ENCODE data around the gene RNU5B-1.

Gene RNU5B-1

GRCh38 chr15:65304381-65305149 lies at the start of gene RNU5B-1:
Gene RNU5B-1 (plus strand): TSS chr15:65304677.
- peak; percentile 98 for DNase-seq

GRCh38 chr15:65254758-65255157 lies 49.7 kb upstream of the RNU5B-1 start:
- DNase-seq, result peak; percentile 18

DNA sequence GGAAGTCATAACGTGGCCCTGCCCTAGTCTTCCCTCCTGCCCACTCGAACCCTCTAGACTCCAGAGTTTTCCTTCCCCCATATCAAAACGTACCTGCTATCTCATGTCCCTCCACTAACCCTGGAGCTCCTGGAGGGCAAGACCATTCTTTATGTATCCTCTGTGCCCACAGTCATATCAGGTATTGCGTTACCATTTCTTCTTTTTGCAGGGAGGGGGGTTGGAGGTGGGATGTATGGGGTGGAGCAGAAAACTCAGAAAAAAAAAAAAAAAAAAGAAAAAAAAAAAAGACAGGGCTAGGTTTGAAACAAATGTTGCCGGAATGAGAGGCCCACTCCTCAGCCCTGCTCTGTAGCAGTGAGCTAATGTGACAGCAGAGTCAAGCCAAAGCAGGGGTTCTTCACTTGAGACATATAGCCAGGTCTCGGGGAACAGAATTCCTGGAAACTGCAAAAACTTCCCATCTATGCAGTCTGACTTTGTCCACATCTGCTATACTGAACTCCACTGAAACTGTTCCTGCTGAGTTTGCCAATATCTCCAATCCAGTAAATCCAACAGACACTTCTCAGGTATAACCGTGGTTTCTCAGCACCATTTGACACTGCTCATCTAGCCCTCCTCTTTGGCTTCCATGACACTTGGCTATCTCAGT lies 48.9 kb upstream of the RNU5B-1 start:
- no peak for DNase-seq

DNA sequence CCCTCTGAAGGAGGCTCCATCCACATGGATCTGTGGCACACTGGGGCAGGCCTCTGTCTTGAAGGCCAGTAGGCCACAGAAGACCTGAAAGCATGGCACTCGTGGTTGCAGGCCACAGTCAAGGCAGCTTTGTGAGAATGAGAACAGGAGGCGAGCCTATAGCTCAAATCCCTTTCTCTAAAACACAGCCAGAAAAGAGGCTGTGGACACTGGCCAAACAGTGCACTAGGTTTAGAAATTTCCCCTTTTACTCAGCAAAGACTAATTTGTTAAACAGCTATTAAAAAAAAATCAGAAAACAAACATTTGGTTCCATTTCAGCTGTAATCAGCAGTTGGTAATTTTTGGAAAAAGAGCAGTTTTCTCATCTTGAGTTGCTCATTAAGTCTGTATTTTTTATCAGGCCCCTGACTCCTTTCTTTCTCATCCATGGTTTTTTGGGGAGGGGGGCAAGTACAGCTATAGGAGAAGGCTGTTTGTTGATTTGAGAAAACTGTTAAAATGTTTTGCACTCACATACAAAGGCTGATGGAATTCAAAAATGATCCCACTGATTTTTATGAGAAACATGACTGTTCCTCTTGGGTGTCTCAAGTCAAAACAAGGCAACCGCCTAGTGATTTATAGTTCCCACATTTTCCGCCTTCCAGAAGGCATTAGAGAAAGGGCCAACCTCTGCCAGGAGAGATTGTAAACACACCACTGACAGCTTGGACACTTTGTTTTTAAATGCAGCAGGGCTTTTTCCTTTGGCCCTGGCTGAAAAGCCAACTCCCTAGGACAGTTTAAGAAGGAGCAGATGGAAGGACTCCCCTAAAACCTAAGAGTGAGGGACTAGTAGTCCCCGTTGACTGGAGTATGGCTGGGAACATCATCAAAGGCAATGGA lies 45.9 kb upstream of the RNU5B-1 start:
- no peak for DNase-seq

DNA sequence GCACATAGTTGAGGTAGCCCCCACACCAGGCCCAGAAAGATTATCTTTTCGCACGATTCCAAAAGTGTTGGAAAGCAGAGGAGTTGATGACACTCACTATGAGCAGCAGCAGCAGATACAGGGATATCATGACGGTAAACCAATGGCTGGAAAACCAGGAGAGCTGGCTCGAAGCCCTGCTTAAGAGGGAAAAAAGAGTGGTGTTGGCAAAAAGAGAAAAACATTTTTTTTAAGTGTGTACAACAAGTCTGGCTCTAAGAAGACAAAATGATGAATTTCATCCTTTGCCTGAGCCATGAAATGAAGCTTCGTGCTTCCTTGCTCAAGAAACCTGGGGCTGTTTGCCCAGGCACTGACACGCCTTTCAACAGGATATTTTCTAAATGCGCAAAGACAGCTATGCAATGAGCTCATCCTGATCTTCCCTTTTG lies 45.1 kb upstream of the RNU5B-1 start:
- DNase-seq, result no peak

DNA sequence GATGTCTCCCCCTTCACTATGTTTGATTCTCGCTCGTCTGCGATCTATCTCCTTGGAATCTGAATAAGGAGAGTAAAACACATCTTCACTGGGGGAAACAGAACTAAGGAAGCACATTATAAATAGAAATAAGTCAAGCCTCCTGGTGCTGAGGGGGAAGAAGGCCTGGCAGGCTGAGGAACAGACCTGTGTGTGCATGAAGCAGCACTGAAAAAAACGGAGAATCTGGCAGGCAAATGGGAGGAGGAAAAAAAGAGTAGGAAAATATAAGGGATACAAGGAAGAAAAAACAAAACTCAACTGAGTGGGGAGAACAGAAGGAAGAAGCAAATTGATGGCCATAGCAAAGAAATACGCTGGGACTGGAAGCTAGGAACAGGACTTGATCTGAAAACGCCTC lies 43.5 kb upstream of the RNU5B-1 start:
- no peak for DNase-seq

DNA sequence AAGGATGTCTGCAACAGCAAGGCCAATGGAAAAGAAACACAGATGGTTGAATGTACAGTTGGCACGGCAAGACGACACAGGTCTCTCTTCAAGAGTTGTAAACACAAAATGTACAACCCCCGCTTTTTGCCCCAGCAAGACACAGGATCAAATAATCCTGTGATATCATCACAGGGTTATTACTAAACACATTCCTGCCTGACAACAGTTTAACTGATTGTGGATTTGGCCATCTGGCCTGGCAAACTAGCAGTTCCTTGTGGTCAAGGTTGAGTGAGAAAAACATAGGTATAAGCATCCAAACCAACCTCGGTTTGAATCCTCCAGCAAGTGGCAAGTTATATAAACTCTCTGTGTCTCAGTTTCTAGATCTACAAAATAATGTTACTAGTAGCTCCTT lies 41.2 kb upstream of the RNU5B-1 start:
- no peak for DNase-seq

DNA sequence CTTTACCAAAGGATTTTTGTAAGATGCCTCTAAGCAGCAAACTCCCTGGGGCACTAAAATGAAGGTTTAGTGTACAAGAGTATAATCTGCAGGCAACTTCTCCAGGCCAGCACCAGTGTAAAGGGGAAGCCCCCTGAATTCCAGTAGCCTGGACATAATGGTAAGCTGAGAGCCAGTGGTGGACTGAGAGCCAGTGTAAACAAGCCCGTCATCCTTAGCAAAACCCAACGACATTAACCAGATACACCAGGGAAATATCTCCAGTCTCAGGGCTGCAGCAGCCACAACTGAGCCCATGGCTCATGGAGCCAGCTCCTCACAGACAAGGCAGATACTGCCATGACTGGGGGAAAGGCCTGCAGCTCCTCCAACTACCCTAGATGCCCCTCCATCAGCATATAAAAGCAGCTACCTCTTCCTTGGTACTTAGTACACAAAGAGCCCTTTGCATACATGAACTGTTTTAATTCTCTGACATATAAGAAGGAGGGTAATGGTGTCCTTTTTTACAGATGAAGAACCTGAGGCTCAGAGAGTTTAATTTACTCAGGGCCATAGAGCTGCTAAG lies 39.5 kb upstream of the RNU5B-1 start:
- DNase-seq, result no peak

- no peak for DNase-seq
Measured at GRCh38 chr15:65266469-65266868, 38.0 kb upstream of the RNU5B-1 start.

GRCh38 chr15:65268411-65268810 lies 36.1 kb upstream of the RNU5B-1 start:
- DNase-seq, result no peak

DNA sequence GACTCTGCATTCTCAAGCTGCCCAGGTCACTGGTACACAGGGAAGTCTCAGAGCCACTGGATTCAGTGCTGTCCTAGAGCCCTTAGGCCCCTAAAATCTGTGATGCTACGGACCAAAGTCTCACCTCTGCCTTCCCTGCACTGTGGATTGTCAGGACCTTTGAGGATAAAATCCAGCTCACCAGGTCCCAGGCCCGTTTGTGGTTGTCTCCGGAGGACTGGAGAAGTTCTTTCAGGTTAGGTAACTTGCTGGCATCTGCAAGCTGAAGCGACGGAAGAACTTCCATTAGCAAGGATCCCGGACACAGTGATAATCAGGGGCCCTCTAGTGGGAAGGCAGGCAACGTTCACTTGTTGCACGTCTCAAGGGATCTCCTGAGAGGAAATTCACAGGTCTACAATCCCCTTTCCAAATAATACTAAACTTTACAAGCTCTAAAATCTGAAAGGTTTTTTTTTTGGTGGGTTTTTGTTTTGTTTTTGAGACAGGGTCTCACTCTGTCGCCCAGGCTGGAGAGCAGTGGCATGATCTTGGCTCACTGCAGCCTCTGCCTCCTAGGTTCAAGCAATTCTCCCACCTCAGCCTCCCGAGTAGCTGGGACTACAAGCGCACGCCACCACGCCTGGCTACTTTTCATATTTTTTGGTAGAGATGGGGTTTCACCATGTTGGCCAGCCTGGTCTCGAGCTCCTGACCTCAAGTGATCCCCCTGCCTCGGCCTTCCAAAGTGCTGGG lies 33.5 kb upstream of the RNU5B-1 start:
- DNase-seq, result peak; percentile 69

GRCh38 chr15:65275104-65275727 lies 29.3 kb upstream of the RNU5B-1 start:
- no peak for DNase-seq

GRCh38 chr15:65275728-65276126 lies 28.8 kb upstream of the RNU5B-1 start:
- no peak for DNase-seq

GRCh38 chr15:65277015-65277414 lies 27.5 kb upstream of the RNU5B-1 start:
- DNase-seq, result peak; percentile 9

DNA sequence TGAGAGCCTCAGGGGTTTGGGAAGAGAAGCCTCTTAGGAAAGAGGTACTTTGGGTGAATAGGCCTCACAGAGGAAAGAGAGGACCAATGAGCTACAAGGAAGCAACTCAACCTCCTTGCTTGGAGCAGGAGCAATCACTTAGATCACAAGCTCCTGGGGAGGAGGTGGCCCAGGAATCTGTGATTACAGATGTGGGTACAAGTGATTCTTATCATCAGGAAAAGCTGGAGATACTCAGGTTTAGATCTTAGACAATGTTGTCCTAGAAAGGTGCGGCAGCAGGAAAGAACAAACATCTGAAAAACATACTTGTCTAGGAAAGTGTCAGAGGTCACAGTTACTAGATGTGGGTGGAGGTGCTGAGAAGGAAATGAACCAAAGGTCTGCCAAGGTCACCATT lies 26.0 kb upstream of the RNU5B-1 start:
- no peak for DNase-seq

- no peak for DNase-seq
Measured at GRCh38 chr15:65285291-65286068, 19.0 kb upstream of the RNU5B-1 start.

DNA sequence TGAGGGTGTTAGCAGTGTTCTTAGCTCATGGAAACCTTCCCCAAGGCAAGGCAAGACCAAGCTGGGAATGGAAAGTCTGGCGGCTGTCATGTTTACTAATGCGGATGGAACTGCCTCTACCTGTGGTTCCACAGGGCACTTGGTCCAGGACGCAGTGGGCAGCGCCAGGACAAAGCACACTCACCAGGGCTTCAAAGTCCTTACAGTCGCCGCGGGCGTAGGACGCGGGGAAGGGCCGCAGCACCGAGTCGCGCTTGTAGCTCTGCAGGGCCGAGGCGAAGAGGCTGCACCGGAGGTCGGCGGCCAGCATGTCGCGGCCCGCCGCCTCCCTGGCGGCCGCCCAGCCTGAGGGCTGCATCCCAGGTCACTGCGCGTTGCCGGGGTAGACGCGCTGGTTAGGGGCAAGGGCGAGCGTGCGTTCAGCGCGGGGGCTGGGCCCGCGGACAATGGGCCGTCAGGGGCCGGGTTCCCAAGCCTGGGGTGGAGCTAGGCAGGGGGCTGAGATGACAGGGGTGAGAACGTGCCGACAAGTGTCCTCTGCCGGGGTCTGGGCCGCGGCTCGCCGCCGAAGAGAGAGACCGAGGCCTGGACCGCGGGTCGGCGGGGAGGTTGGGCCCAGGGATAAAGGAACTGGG lies 18.3 kb upstream of the RNU5B-1 start:
- peak; percentile 65 for DNase-seq

GRCh38 chr15:65286704-65287519 lies 17.6 kb upstream of the RNU5B-1 start, which contains the start of gene PARP16:
Gene PARP16 (minus strand): TSS chr15:65286883. CDS start chr15:65286426, 457 bp downstream.
- DNase-seq, result peak; percentile 89

DNA sequence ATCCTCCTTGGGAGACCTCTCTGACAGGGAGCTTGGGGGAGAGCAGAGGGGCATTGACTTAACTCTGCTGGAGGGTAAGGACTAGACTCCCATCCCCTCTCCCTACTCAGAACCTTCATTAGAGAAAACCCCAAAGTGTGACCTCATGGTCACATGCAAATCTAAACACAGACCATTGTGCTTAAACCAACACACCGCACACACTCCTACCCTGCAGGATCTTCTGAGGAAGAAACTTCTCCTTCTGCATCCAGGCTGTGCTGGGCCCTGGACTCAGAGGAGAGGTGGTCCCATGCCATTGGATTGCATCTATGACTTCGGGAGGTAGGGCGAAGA lies 17.0 kb upstream of the RNU5B-1 start:
- DNase-seq, result peak; percentile 41
